ENCODE measurements around the gene CEP70.

- TF ChIP-seq EP300 (IDR thresholded peaks at IDR 0.05) (no peak), POLR2A (IDR thresholded peaks at IDR 0.05; ENCODE audit: low read depth) (no peak)
These were observed 116.3 kb downstream of the CEP70 start for GRCh38 chr3:138477801-138478200.
